ENCODE results near the gene COL18A1.
"Not testable (repeated sequence)": the region's sequence is repeated elsewhere in the genome, so short reads cannot be mapped to it uniquely, and the experiment has no call there.

The COL18A1 gene

DNA sequence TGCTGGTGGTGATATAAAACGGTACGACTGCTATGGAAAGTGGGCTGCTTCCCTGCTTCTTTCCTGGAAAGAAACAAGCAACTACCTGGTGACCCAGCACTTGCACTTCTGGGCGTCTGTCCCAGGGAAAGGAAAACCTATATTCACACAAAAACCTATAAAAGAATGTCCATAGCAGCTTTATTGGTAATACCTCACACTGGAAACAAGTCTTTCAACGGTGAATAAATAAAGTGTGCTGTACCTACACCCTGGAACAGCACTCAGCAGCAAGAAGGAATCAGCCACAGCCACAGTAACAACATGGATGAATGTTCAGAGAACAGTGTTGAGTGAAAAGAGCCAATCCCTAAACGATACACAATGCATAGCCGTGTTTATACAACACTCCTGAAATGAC is 117.4 kb downstream of the COL18A1 start:
- DNase-seq (ENCODE audit: low read depth in 2 of 2): no peak

DNA sequence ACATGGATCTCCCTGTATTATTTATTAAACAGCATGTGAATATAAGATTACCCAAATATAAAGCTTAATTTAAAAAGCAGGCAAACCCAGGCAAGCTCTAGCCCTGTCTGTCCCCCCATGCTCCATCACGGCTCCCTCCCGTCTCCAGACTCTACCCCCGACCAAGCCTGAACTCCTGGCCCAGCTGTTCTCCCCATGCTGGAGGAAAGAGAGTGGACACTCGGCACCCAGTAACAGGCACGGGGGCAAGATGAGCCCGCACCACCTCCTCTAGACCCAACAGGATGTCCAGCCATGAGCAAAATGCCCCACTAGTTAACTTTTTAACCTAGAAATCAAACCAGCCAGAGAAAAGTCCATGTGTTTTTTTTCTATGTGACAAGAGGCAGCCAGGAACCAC is 118.0 kb downstream of the COL18A1 start:
- DNase-seq (ENCODE audit: low read depth in 2 of 2): no peak

DNA sequence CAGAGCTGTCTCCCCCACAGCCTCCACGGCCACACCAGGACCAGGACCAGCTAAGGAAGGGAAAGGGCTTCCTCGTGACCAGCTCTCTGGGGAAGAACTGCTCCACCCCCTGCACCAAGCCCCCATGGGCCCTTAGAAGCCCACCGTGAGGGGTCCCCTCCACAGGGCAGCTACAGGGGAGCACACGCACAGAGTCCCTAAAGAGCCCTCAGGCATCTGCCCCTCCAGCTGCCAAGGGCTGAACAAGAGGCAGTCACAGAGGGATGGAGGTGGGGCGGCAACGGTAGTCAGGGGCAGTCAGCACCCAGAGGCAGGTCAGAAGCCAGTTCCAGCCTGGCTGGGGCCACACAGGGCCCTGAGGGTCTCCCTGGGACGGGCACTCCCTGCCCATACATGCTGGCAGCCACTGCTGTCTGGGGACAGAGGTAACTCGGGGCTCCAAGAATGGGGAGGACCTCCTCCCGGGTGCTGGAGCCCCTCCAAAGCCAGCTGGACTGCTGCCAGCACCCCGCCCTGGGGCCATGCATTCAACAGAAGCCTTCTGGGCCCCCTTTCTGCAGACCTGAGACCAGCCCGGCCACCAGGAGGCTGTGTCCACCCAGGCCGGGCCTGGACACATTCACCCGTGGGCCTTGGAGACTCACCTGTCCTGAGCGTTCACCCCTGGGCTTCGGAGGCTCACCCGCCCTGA is 118.6 kb downstream of the COL18A1 start:
- DNase-seq (ENCODE audit: low read depth in 2 of 2): no peak

DNA sequence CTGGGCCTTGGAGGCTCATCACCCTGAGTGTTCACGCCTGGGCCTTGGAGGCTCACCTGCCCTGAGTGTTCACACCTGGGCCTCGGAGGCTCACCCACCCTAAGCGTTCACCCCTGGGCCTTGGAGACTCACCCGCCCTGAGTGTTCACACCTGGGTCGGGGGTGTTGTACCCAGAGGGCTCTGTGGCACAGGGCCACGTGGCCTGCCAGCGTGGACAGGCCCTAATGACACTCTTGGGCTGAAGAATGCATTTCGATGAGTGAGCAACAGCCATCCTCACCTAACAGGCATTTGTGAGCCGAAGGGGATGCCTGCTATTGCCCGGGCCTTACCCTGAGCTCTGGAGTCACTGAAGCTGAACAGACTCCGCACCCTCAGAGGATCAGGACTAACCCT is 119.8 kb downstream of the COL18A1 start:
- no peak for DNase-seq (ENCODE audit: low read depth in 2 of 2)

DNA sequence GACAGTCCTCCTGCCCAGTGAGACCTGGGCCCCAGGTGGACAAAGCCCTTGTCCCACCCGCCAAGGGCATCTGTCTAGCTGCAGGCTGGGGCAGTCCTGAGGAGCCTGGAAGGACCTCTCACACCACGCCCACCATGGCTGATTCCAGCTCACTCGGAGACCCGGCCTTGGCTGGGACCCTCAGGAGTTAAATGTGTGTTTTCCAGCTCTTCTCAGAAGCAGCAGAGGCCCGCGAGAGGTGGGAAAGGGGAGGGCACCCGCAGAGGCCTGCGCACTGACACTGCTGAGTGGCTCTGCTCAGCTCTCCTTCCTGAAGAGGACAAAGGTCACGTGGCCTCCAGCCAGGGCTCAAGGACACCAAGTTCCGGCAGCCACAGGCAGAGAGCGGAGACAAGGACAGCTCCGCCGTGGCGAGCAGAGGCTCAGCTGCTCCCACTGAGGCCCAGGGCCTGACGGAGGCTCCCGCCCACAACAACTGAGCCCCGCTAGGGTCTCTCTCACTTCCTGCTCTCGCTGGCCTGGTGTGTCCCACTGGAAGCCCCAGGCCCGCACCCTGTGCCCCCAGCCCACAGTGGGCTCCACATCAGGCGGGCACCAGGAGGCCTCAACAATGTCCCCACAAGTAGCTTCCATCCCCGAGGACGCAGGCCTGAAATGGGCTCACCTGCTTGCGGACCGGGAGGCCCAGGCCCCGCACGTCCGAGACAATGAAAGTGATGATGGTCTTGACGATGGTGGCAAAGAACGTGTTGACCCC is 120.4 kb downstream of the COL18A1 start:
- DNase-seq (ENCODE audit: low read depth in 2 of 2): no peak

DNA sequence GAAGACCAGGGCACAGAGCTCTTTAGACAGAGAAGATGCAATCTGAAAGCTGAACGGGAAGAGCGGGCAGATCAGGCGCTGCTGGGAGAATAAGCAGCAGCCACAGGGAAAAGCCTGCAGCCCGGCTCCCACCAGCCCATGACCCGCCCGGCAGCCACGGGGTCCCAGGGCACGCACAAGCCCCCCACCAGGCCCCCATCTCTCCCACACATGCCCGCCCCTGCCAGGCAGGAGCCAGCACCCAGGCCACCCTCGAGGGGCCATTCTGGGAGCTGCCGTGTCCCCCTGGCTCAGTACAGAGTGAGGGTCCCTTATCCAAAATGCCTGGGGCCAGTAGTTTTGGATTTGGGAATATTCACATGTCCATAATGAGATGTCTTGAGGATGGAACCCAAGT is 120.9 kb downstream of the COL18A1 start:
- no peak for DNase-seq (ENCODE audit: low read depth in 2 of 2)

DNA sequence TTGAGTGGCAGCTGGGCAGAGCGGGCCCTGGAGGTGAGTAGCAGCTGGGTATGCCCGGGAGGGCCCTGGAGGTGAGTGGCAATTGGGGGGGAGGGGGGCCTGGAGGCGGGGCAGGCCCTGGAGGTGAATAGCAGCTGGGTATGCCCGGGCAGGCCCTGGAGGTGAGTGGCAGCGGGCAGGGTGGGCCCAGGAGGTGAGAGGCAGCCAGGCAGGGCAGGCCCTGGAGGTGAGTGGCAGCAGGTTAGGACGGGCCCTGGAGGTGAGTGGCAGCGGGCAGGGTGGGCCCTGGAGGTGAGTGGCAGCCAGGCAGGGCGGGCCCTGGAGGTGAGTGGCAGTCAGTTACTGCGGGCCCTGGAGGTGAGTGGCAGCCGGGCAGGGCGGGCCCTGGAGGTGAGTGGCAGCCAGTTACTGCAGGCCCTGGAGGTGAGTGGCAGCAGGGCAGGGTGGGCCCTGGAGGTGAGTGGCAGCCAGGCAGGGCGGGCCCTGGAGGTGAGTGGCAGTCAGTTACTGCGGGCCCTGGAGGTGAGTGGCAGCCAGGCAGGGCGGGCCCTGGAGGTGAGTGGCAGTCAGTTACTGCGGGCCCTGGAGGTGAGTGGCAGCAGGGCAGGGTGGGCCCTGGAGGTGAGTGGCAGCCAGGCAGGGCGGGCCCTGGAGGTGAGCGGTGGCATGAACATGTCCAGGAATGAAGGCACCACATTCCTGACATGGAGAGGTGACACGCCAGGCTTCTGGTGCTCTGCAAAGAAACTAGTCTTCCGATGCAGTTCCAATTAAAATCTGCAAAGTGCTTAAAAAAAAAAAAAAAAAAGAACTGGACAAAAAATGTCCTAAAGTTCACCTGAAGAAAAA is 122.4 kb downstream of the COL18A1 start:
- DNase-seq (ENCODE audit: low read depth in 2 of 2): not testable (repeated sequence)

DNA sequence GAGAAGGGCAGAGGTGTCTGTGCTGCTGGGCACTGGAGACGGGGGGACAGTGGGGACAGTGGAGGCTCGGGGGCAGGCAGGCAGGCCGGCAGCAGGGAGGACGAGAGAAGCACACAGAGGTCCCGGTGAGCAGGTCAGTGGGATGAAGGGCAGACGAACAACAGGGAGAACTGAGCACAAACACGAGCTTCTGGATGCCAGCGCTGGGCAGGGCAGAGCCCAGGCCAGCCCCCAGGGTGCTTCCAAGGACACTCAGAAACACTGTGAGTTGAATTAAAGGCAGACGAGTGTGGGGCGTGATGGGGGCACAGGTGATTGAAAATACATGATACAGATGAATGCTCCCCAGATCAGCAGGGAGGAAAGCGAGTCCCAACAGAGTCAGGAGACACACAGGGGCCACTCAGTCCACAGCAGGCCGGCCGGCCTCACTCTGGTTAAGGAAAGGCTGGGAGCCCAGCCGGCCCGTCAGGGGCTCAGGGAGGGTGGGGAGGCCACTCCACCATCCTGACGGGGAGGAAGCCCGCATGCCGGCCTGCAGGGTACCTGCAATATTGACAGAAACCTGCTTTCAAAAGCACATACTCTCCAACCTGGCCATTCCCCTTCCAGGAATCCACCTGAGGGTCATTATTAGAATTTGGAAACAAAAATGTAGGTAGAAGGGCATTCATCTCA is 123.2 kb downstream of the COL18A1 start:
- no peak for DNase-seq (ENCODE audit: low read depth in 2 of 2)

DNA sequence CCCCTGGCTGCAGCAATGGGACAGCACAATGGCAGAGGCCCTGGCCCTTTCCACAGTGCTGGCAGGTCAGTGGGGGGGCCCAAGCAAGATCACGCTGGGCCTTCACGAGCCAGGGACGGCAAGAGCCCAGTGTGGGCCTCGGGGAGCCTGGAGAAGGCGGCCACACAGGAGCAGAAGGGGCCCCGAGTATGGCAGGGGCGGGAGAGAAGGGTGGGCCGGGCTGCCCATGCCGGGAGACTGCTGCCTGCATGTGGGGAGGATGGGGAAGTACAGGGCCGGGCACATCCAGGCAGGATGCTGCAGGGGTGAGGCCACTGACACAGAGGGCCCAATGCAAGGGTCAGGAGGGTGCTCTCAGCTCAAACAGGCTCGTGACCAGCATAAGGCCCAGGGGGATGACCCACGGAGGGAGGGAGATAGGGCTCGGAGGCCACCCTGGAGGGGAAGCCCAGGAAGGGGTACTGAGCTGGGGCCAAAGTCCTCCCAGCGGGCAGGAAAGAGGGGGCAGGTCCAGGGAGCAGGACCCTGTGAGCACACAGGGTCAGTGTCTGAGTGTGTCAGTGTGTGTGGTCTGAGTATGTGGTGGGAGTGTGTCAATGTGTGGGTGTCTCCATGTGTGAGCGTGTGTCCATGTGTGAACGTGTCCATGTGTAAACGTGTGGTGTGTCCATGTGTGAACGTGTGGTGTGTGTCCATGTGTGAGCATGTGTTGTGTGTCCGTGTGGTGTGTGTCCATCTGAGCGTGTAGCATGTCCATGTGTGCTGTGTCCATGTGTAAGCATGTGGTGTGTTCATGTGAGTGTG is 124.2 kb downstream of the COL18A1 start:
- no peak for DNase-seq (ENCODE audit: low read depth in 2 of 2)

DNA sequence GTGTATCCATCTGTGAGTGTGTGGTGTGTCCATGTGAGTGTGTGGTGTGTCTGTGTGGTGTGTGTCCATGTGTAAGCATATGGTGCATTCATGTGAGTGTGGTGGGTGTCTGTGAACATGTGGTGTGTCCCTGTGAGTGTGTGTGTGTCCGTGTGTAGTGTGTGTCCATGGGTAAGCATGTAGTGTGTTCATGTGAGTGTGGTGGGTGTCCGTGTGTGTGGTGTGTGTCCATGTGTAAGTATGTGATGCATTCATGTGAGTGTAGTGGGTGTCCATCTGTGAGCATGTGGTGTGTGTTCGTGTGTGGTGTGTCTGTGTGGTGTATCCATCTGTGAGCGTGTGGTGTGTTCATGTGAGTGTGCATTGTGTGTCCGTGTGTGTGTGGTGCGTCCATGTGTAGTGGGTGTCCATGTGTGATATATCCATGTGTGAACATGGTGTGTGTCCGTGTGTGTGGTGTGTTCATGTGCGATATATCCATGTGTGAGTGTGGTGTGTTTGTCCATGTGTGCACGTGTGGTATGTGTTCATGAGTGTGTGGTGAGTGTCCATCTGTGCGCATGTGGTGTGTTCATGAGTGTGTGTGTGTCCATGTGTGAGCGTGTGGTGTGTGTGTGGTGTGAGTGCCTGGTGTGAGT is 124.9 kb downstream of the COL18A1 start:
- DNase-seq (ENCODE audit: low read depth in 2 of 2): no peak

DNA sequence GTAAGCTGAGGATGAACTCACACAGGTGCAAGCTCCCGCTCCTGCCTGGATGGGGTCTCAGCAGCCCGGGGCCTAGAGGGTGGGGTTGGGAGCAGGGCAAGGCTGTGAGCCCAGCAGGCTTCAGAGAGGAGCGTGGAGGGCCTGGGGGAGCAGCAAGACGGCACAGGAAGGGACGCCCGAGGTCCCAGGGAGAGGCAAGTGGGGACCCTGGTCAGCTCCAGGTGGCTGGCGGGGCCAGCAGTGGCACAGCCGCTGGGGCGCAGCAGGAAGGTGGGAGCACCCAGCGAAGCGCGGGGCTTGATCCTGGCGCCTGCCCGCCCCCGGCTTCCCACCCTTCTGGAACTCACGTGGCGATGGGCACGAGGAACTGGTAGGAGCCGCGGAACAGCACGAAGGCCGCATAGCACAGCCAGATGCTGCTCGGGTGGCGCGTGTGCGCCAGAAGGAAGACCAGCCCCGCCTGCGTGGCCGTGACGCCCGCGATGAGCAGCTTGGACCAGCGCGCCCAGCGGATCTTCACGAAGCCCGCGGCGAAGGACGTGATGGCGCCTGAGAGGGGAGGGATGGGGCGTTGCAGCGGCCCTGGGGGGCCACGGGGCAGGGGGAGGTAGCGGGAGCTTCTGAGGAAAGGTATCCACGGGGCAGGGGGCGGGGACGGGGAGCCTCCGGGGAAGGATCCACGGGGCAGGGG is 125.6 kb downstream of the COL18A1 start:
- DNase-seq (ENCODE audit: low read depth in 2 of 2): no peak

DNA sequence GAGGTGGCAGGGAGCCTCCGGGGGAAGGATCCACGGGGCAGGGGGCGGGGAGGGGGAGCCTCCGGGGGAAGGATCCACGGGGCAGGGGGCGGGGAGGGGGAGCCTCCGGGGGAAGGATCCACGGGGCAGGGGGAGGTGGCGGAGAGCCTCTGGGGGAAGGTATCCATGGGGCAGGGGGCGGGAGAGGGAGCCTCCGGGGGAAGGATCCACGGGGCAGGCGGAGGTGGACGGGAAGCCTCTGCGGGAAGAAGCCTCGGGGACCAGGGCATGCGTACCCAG is 126.1 kb downstream of the COL18A1 start:
- DNase-seq (ENCODE audit: low read depth in 2 of 2): not testable (repeated sequence)

DNA sequence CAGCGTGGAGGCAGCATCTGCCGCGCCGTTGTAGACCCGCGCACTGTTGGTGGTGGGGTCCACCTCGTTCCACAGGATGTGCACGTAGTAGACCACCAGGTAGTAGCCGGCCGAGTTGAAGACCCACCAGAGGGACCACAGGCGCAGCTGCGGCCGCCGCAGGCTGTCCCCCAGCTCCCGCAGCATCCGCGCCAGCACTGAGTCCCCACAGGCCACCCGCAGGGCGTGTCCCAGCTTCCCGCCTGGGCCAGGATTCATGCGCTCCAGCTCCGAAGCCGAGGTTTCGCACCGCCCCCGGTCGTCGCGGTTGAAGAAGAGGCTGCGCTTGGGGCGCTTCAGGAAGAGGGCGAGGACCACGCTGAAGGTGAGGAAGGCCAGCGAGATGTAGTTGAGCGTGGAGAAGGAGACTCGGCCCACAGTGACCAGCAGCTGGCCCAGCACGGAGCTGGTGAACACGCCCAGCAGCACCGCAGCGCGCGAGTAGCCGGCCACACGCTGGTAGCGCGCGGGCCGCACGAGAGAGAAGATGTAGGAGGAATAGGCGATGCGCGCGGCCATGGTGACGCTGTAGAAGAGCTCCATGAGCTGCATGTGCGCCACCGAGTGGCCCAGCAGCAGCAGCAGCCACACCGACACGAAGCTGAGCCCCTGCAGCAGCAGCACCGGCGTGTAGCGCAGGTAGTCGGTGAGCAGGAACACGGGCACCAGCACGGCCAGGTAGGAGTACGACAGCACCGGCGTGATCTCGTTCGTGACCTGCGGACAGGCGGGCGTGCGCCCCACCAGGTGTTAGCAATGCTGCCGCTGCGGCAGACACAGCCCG is 126.6 kb downstream of the COL18A1 start:
- no peak for DNase-seq (ENCODE audit: low read depth in 2 of 2)

DNA sequence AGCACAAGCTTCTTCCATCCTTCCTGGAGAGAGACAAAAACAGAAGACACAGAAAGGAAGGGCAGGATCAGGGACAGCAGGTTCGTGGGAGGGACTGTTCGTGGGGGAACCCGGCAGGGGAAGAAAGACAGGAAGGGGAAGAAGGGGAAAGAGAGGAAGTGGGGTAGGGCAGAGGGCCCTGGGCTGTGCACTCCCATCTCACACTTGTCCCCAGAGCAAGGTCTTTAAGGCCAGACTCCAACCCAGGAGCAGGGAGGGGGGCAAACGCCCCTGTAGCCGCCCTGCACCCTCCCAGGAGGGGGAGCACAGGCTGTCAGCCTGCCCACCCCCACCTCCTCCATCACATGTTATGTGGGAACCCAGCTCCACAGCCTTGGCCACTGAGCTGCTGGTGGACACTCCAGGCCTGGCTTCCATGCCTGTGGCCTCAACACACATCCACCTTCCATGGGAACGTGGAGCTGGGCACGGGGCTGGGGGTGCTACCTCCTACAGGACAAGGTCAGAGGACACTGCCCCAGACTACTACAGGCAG is 127.9 kb downstream of the COL18A1 start:
- no peak for DNase-seq (ENCODE audit: low read depth in 2 of 2)

DNA sequence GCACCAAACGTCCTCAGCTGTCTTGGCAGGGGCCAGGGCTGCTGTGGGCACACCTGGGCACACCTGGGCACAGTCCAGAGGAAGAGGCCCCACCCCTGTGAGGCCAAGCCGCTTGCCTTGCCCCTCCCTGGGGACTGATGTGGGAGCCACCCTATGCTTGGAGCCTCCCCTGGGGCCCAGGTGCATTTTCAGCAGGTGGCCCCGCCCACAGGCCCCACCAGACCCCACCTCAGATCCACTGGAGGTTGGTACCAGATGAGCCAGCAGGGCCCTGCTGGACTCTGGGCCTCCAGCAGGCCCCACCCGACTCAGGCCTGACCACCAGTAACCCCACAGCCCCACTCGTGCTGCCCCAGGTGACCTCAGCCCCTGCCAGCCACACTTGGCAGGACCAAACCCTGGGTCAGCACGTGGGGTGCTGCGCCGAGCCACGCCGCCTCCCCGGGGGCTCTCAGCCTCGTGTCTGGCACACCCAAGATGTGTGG is 128.4 kb downstream of the COL18A1 start:
- no peak for DNase-seq (ENCODE audit: low read depth in 2 of 2)

DNA sequence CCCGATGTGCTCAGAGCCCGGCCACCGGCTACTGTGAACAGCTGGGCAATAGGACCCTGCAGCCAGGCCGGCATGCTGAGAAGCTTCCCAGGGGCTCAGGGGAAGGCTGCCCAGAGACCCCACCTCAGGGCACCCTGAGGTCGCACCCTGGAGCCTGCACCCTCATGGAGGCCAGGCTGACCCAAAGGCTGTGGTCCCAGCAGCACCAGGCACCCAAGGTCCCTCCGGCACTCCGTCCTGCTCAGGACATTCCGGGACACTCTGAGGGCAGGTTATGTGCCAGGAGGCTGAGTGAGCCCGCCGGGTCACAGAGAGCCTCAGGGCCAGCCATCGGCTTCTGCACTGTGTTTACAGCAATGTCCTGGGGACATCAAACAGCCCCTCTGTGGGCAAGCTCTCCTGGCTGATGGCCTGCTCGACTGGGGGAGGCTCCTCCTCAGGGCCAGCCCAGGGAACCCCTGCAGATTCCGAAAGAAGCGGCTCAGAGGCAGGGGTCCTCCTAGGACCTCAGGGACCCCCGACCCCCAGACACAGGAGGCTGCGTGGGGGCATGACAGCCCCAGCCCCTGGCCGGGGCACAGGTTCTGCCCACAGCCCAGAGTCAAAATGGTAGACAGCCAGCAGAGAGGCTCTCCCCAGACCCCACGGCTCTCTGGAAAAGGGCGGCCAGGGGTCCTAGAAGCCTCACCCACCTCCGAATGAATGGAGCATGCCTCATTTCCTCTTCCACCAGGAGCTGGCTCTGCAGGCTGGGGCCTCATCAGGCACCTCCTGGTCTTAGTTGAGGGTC is 129.1 kb downstream of the COL18A1 start:
- DNase-seq (ENCODE audit: low read depth in 2 of 2): no peak

DNA sequence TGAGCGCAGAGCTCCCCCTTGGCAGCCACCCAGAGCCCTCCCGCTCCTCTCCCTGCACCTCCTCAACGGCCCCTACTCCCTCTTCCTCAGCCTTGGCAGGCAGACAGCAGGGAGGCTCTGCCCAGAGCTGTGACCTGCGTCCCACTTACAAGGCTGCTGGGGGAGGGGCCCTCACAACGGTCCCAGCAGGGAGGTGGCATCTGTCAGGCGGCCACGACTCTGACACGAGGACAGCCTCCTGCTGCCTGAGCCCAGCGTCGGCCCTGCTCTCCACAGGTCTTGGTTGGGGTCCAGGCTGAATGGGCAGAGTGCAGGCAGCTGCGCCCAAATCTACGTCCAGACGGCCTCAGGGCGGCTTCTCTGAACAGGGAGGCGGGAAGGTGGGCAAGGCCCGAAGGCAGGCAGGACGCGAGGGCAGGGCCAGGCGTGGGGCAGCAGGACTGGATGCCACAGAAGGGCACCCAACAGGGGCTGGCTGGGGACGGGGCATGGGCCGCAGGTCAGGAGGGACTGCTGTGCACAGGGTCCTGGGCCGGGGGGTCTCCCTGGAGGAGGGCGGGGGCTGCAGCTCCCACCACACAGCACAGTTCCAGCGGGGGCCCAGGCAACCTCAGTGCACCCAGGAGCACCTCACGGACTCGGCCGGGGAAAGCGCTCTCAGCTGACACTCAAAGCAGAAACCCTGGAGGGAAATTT is 129.8 kb downstream of the COL18A1 start:
- DNase-seq (ENCODE audit: low read depth in 2 of 2): no peak
